ENCODE data around the gene GFPT1.
"Not testable (repeated sequence)": the region's sequence is repeated elsewhere in the genome, so short reads cannot be mapped to it uniquely, and the experiment has no call there.

Gene GFPT1

GRCh38 chr2:69383176-69383812, 3.7 kb downstream of the GFPT1 start:
- no peak for DNase-seq (ENCODE audit: low read depth)

GRCh38 chr2:69382547-69382946, 4.5 kb downstream of the GFPT1 start:
- DNase-seq (ENCODE audit: low read depth): no peak

- DNase-seq (ENCODE audit: low read depth): no peak
These were observed 5.7 kb downstream of the GFPT1 start for GRCh38 chr2:69381337-69381737.

GRCh38 chr2:69380072-69380917, 6.7 kb downstream of the GFPT1 start:
- no peak for DNase-seq (ENCODE audit: low read depth)

GRCh38 chr2:69376403-69376802, 10.6 kb downstream of the GFPT1 start:
- DNase-seq (ENCODE audit: low read depth): no peak

GRCh38 chr2:69375494-69376353, 11.3 kb downstream of the GFPT1 start:
- no peak for DNase-seq (ENCODE audit: low read depth)

- no peak for DNase-seq (ENCODE audit: low read depth)
These were observed 14.3 kb downstream of the GFPT1 start for GRCh38 chr2:69372767-69373166.

- DNase-seq (ENCODE audit: low read depth): no peak
These were observed 17.2 kb downstream of the GFPT1 start for GRCh38 chr2:69369802-69370201.

GRCh38 chr2:69368588-69368987, 18.4 kb downstream of the GFPT1 start:
- DNase-seq (ENCODE audit: low read depth): no peak

- DNase-seq (ENCODE audit: low read depth): no peak
These were observed 27.7 kb downstream of the GFPT1 start for GRCh38 chr2:69359371-69359770.

GRCh38 chr2:69358914-69359313, 28.1 kb downstream of the GFPT1 start:
- no peak for DNase-seq (ENCODE audit: low read depth)

- DNase-seq (ENCODE audit: low read depth): no peak
These were observed 30.6 kb downstream of the GFPT1 start for GRCh38 chr2:69356471-69356870.

- DNase-seq (ENCODE audit: low read depth): not testable (repeated sequence)
These were observed 32.1 kb downstream of the GFPT1 start for GRCh38 chr2:69354976-69355375.

GRCh38 chr2:69353360-69353759, 33.7 kb downstream of the GFPT1 start:
- no peak for DNase-seq (ENCODE audit: low read depth)

- no peak for DNase-seq (ENCODE audit: low read depth)
These were observed 38.2 kb downstream of the GFPT1 start for GRCh38 chr2:69348781-69349180.

GRCh38 chr2:69345434-69345833, 41.6 kb downstream of the GFPT1 start:
- no peak for DNase-seq (ENCODE audit: low read depth)

- no peak for DNase-seq (ENCODE audit: low read depth)
These were observed 42.7 kb downstream of the GFPT1 start for GRCh38 chr2:69344305-69344704.

GRCh38 chr2:69340101-69340775, 46.8 kb downstream of the GFPT1 start:
- no peak for DNase-seq (ENCODE audit: low read depth)

- DNase-seq (ENCODE audit: low read depth): no peak
These were observed 51.7 kb downstream of the GFPT1 start for GRCh38 chr2:69335311-69335710.

GRCh38 chr2:69333352-69333751, 53.7 kb downstream of the GFPT1 start:
- DNase-seq (ENCODE audit: low read depth): no peak

GRCh38 chr2:69330781-69331180, 56.2 kb downstream of the GFPT1 start:
- DNase-seq (ENCODE audit: low read depth): no peak

GRCh38 chr2:69322631-69323030, 64.4 kb downstream of the GFPT1 start:
- DNase-seq (ENCODE audit: low read depth): no peak
